Fibroblast of the aortic adventitia (primary cell): ENCODE results near the gene CPVL. TPM values are rescaled to one million over a fixed set of nuclear protein-coding genes. Genes with fewer than 3 reads are reported as not detected.

Experiments
- DNase-seq: peaks from one replicate; pipeline ENCODE4 v3.0.0-alpha.2; 2010; ENCODE audit warnings: low read depth
- H3K4me3 ChIP-seq: 2 replicates; pipeline ENCODE4 v1.5.1; 2011; ENCODE audit warnings: low read depth, mild to moderate bottlenecking, control low read depth, low read length, moderate library complexity
- total RNA-seq: library from RNA; depleted of rRNA; stranded (reverse); fragments of >200 nt; gene quantifications from 2 replicates; pipeline ENCODE4 v1.2.3, GENCODE V29; 2012; ENCODE audit warnings: low replicate concordance
- TF ChIP-seq, protein P1 (sequence below): IDR thresholded peaks from 2 replicates; pipeline ENCODE4 v1.5.1; 2011; ENCODE audit warnings: mild to moderate bottlenecking, low read length, control low read depth, inconsistent platforms; ENCODE audit not compliant: insufficient read depth

The CPVL gene
- total RNA-seq, 1 donor, result 0.54 TPM

DNA sequence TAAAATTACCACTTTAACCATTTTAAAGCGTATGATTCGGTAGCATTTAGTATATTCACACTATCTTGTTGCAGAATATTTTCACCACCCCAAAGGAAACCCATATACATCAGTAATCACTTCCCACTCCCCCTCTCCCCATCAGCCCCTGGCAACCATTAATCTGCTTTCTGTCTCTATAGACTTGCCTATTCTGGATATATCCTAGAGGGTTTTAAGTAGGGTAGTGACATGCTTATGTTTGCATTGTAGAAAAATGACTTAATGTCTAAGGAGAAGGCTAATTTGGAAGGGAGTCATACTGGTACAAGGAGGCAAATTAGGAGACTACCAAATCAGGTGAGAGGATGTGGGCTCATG, 145.6 kb downstream of the CPVL start:
- no peak for DNase-seq
- H3K4me3 ChIP-seq, result no peak overlapping the region
- TF ChIP-seq, protein P1, sequence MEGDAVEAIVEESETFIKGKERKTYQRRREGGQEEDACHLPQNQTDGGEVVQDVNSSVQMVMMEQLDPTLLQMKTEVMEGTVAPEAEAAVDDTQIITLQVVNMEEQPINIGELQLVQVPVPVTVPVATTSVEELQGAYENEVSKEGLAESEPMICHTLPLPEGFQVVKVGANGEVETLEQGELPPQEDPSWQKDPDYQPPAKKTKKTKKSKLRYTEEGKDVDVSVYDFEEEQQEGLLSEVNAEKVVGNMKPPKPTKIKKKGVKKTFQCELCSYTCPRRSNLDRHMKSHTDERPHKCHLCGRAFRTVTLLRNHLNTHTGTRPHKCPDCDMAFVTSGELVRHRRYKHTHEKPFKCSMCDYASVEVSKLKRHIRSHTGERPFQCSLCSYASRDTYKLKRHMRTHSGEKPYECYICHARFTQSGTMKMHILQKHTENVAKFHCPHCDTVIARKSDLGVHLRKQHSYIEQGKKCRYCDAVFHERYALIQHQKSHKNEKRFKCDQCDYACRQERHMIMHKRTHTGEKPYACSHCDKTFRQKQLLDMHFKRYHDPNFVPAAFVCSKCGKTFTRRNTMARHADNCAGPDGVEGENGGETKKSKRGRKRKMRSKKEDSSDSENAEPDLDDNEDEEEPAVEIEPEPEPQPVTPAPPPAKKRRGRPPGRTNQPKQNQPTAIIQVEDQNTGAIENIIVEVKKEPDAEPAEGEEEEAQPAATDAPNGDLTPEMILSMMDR, result no peak

DNA sequence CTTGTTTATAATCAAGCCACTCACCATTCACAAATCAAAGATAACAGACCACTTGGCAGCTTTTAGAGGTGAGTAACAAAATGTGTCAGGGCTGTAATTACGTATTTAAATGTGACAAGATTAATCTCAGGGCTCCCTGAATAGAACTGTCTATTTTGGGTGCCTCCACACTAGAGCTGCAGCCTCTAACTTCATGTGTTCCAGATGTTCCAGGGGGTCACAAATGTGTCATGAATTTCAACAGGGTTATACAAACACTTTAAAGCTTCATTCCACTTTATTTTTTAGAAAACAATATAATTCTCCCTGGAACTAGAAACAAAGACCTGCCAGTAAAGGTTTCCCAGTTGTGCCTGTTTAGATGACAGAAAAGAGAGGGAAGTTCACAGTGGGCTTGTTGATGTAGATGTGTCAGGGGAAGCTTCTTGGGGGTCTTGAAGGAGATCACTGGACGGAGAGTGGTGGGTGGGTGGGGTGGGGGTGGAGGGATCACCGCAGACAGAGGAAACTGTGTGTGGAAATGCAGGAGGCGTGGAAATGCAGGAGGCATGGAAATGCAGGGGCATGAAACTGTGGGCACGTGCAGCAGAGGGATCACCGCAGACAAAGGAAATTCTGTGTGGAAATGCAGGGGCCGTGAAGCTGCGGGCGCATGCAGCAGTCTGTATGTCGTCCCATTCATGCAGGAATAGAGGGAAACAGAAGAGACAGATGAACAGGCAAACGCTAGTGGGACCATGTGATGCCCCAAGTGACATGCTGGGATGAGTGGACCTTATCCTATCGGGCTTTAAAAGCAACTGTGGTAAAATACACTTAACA, 146.2 kb downstream of the CPVL start:
- no peak for DNase-seq
- TF ChIP-seq, protein P1, result no peak
- no peak overlapping the region for H3K4me3 ChIP-seq

DNA sequence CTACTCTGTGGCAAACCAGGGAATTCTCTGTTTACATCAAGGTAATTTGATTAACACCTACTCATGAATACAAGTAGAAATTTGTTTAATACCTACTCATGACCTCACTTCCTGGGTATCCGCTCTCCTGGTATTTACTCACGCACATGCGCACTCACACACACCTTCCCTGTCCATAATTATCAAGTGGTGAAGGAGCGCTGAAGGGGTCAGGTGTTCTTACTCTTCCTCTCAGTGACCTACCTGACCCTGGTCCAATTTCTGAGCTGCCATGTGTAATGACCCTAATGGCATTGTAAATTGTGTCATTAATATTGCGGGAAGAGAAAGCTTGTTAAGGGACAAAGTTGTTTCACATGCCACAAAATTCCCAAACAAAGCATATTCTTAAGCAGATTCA, 146.9 kb downstream of the CPVL start:
- DNase-seq, result no peak
- H3K4me3 ChIP-seq, result no peak overlapping the region
- TF ChIP-seq, protein P1, result no peak

DNA sequence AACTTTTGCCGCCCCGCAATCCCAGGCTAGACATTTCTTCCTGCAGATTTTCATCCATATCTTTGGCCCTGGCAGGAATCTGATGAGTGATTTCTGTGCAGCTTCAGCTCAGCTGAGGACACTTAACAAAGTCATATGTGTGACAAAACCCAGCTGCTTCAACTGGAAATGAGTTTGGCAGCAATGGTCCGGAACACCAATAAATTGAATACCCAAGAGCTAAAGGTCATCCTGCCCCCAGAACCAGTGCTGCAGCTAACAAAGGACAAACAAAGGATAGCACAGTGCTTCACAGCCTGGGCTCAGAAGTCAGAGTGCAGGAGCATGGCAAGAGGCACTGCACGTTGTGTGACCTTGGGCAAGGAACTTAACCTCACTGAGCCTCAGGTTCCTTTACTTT, 148.2 kb downstream of the CPVL start:
- TF ChIP-seq, protein P1, result no peak
- DNase-seq, result no peak
- H3K4me3 ChIP-seq, result no peak overlapping the region

DNA sequence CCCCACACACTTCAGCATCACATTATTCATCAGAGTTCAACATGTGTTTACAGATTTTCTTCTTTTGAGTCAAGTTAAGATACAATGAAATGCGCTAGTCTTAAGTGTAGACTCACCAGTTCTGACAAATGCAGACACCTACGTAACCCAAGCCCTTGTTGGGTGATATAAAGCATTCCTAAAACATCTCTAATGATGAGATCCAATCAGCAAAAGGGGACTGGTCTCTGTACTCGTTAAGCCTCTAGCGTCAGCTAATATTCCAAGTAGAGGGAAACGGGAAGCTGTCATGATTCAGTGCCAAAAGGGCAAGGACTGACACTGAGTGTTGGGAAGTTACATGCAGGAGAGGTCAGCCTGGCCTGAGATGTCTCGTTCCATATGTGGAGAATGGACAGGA, 149.5 kb downstream of the CPVL start:
- DNase-seq, result no peak
- TF ChIP-seq, protein P1, result no peak
- no peak overlapping the region for H3K4me3 ChIP-seq

DNA sequence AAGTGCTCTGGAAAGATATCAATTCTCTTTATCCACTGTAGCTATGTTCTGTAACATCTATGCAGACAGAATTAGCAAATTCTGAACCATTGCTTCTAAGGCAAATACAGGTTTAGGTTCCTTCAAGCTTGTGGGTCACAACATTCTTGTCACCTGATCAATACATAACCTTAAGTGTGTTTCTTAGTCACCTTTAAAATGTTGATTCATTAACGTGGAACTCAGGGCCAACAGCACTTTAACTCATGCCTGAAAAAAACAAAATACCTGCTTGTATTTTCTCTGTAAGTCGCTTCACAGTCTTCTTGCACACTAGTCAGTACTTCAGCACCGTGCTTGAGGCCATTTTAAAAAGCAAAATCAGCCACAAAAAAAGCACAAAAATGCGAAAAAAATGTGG, 153.0 kb downstream of the CPVL start:
- TF ChIP-seq, protein P1, result no peak
- no peak overlapping the region for H3K4me3 ChIP-seq
- no peak for DNase-seq

DNA sequence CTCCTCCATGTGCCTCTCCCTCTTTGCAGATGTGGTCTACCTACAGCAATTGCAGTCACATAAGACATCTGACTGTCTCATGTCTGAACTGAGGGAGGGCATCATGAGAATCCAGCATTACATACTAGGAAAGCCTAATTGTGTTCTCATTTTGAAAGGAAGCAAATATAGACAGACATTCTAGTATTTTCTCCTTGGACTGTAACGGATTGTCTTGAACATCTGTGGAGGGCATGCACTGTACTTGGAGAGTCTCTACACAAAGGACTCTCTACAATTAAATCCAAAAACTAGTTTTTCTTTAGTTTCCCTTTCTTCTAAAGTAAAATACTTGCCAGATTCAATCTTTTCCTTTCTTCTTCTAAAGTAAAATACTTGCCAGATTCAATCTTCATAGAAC, 153.5 kb downstream of the CPVL start:
- no peak overlapping the region for H3K4me3 ChIP-seq
- TF ChIP-seq, protein P1, result no peak
- no peak for DNase-seq
